NCI-H2196 (cell line): Measurements from ENCODE around the gene DNAAF3.
"Not testable (repeated sequence)": the region's sequence is repeated elsewhere in the genome, so short reads cannot be mapped to it uniquely, and the experiment has no call there.

ENCODE experiments used
- DNase-seq: peaks from one replicate; lab custom pipeline; 2025; ENCODE audit not compliant: unreplicated experiment; lab: John Stamatoyannopoulos, UW

The DNAAF3 gene

DNA sequence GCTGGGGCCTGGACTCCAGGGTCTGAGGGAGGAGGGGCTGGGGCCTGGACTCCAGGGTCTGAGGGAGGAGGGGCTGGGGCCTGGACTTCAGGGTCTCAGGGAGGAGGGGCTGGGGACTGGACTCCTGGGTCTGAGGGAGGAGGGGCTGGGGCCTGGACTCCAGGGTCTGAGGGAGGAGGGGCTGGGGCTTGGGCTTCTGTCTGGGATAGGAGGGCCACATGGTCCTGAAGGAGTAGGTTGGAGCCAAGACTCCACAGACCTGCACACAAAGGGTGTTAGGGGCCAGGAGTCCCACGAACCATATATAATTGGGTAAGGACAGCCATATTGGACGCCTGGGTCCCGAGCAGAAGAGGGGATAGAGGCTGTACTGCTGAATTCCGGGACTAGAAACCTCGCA lies 10.6 kb downstream of the DNAAF3 start:
- DNase-seq: not testable (repeated sequence)

DNA sequence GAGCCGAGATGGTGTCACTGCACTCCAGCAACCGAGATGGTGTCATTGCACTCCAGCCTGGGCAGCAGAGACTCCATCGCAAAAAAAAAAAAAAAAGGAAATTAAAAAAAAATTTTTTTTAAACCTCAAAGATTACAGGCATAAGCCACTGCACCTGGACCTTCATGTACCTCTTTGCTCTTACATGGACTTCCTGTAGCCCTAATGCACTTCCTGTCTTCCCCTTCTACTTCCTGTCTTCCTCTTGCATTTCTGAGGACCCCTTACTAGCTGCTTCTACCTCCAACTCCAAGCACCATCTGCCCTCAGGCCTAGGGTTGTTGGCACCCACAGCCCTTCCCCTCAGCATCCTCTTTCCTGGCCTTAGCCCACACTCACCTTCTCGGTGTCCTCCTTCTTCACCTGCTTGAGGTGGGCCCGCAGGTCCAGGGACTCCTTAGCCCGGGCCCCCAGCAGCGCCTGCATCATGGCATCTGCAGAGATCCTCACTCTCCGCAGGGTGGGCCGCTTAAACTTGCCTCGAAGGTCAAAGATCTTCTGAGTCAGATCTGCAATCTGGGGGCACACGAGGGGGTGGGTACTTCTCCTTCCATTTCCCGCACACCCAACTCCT lies 12.7 kb downstream of the DNAAF3 start:
- DNase-seq: no peak

DNA sequence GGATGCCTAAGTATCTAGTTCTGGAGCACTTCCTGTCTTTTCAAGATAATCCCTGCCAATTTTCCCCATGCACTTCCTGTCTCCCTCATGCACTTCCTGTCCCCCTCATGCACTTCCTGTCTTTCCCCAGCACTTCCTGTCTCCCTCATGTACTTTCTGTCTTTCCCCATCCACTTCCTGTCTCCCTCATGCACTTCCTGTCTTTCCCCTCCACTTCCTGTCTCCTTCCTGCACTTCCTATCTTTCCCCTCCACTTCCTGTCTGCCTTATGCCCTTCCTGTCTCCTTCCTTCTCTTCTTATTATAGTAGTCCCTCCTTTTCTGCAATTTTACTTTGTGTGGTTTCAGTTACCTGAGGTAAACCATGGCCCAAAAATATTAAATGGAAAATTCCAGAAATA lies 14.4 kb downstream of the DNAAF3 start:
- no peak for DNase-seq

DNA sequence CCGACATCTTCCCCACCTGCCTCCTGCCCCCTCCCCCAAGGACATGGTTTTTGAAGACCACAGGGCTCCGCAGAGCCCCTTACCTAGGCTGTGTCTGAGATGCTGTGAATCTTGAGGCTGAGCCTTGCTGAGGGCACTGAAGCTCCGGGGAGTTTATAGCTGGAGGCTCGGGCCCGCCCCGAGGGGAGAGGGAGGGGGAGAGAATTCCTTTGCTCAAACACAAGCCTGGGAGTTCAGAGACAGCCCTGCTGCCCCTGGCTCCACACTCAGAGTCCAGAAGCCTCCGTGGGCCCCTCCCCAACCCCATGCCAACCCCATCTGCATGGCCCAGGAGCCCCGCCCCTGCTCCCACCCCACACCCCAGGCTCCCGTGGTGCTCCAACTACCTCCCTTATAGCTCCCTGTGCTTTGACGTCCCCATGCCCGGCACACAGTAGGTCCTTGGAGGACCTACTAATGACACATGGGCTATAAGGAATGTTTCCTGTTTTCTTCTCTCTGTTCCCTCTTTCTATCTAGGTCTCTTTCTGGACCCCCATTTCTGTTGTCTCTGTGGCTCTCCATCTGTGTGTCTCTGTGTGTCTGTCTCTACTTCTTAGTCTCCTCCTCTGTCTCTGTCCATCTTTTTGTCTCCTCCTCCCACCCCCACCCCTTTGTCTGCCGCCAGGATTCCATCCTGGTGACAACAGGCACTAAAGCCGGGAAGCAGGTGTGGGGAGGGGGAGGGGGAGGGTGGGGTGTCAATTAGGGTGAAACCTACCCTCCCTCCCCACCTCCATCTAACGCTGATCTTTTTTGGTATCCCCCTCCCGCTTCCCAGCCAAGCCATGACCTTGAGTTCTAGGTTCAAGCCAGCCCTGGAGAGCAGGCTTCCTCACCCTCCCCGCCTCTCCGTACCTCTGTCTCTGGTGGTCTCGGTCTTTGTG lies 17.1 kb downstream of the DNAAF3 start, which contains the start of gene TNNT1:
Gene TNNT1, minus strand, starts transcription at position 129 of the 926 bp plus-strand sequence. CDS start 2,049 bp downstream, outside the sequence.
- no peak for DNase-seq

DNA sequence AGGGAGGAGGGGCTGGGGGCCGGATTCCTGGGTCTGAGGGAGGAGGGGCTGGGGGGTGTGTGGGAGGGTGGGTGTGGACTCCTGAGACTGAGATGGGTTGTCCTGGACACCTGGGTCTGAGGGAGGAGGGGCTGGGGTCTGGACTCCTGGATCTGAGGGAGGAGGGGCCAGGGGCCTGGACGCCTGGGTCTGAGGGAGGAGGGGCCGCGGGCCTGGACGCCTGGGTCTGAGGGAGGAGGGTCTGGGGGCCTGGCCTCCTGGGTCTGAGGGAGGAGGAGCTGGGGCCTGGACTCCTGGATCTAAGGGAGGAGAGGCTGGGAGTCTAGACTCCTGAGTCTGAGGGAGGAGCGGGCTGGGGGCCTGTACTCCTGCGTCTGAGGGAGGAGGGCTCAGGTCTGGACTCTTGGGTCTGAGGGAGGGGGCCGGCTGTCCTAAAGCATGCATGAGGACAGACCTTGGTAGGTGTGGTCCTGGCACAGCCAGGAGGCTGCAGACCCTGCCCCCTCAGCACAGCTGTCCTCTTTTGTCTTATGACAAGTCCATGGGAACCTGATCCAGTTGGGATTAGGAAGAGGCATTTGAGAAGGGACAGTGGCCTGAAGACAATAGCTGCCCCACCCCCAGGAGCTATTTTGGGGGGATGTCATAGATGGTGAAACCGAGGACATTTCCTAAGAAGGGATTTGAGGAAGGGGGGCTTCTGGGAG lies 18.7 kb downstream of the DNAAF3 start:
- DNase-seq: peak; percentile 37

DNA sequence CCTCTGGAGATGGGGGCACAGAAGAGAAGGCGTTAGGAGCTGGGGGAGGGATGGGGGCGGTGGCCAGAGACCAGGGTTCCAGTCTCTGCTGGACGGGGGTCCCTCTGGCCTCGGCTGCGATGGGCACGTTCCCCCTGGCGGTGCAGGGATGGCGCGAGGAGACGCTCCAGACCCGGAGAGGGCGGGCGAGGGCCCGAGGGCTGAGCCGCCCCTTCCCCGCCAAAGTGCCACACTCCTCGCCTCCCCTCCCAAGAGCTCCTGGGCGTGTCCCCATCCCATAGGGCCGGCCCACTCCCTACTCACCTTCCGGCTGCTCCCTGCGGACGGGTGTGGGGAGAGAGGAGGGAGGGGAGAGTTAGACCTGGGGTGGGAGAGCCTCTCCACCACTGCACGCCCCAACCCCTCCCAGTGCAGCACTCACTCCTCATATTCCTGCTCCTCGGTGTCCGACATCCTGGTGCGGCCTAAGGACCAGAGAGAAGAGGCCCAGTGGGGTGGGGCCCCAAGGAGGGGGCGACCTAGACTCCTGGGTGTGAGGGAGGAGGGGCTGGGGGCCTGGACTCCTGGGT lies 19.6 kb downstream of the DNAAF3 start:
- peak; percentile 85 for DNase-seq

DNA sequence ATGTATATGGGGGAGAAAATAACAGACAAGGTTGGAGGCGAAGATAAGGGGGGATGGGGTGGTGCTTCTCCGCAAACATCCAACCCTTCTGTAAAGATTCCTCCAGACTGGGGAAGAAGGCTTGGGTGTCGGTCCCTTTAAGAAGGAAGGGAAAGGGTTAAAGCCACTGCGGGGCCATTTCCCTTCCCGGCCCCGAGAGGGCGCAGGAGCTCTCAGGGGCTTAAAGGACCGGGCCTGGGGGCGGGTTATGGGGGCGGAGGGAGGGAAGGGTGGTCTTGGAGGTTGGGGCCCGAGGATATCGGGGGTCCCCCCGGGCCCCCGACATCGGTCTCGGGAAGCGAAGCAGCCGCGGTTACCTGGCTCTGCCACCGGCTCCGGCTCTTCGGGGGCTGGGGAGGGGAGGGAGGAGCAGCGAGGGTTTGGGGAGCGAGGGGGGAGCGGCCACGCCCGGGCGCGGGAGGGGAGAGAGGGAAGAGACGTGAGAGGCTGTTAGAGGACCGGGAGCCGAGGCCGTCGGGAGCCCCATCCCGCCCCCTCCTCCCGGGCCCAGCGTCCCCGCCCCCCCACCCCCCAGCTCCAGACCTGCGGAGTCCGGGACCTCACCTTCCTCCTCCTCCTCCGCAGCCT lies 20.2 kb downstream of the DNAAF3 start:
- DNase-seq: peak; percentile 73

DNA sequence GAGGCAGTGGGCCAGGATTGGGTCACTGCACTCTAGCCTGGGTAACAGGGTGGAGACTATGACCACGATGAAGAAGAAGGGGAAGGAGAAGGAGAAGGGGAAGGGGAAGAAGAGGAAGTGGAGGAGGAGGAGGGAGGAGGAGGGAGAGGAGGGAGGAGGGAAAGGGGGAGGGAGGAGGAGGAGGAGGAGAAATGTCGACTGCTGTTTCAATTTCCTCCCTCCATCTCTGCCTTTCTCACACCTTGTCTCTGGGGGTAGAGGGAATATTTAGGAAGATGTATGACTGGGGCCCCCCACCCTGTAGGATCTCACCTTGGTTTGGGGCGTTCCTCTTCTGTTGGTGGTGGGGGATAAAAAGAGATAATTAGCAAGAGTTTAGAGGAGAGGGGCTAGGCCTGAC lies 21.2 kb downstream of the DNAAF3 start:
- DNase-seq: no peak

DNA sequence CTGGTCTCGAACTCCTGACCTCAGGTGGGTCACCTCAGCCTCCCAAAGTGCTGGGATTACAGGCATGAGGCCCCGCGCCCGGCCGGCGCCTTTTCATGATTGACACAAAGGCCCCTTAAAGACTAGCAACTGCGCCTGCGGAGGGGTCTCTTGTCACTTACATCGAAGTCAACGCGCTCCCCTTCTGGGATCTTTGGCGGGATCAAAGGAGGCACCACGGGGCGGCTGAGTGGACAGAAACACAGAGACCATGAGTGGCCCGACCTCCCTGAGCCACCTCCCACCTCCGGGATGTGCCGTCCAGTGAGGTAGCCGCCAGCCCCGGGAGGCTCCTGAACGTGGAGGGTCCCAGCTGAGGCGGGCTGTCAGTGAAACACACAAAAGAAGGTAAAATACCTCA lies 24.7 kb downstream of the DNAAF3 start:
- DNase-seq: no peak

DNA sequence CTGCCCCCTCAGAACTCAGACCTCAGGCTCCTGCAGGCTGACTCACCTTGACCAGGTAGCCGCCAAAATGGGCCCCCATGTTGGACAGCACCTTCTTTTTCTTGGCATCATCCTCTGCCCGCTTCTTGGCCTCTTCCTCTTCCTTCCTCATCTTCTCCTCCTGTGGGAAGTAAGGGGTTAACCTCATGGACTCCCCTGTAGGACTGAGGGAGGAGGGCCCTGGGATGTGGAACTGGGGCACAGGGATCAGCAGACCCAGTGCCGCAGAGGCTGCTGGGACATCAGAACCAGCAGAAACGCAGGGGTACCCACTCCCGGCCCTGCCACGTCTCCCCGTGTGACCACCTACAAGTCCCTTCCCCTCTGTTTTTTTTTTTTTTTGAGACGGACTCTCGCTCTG lies 28.5 kb downstream of the DNAAF3 start:
- DNase-seq: no peak

DNA sequence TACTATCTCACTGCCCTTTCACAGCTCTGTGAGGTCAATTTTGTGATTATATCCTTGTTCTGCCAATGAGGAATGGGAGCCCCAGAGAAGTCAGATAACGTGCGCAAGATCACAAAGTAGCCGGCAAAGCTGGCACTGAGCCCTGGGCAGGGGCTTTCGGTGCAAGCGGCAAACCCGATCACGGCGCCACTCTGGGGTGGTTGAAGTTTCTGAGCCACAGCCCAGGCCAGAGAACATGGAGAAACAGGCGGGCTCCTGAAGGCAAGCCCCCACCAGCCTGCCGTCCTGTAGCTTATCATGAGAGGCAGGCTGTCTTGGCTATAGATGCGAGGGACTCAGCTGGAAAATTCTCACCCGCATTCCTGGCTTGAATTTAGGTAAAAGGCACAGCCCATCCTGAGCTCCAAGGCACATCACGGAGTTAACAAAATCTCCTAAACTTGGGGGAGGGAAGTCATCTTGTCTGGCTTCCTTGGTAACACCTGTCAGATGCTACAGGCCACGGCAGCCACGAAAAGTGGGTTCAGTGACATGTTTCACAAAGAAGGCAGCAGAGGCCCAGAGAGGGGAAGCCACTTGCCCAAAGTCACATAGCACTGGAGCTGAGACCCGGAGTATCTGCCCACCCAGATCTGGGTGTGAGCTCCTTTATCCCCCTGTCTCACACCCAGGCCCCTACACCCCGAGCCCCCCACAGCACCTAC lies 29.9 kb downstream of the DNAAF3 start:
- DNase-seq: no peak

DNA sequence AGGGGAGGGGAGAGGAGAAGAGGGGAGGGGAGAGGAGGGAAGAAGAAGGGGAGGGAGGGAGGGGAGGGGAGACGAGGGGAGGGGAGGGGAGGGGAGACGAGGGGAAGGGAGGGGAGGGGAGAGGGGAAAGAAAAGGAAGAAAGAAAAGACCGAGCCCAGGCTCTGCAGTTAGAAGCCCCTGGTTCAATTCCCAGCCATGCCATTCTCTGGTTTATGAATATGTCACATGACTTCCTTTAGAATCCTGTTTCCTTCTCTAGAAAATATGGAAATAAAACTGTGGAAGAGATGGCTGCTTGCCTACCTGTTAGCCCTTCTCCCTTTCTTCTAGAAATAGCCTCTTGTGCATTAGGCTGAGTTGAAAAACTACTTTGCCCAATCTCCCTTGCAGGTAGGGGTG lies 31.7 kb downstream of the DNAAF3 start:
- DNase-seq: no peak

DNA sequence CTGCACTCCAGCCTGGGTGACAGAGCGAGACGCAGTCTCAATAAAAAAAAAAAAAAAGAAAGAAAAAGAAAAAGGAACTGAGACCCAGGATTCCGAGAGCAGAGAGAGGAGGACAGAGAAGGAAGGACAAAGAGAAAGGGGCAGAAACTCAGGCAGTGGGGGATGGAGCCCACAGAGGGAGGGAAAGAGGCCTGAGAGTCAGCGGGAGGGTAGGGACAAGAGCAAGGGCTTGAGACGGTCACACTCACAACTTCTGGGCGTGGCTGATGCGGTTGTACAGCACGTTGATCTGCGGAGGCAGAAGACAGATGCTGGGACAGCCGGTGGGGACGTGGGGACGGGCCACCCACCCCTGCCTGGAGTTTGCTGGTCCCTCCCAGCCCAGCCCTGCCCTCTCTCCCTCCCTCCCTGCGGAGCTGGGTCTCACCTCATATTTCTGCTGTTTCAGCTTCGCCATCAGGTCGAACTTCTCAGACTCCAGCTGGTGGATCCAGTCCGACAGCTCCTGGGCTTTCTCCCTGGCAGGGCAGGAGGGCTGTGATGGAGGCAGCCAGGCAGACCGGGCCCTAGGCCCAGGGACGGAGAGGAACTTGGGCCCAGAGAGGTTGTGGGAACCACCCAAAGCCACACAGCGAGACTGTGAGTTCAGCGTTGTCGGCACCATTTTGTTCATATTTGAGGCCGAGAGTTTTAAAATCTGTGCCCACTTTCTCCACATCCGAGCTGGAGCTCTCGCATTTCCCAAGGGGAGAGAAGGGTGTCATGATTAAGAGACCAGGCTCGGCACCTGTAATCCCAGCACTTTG lies 32.6 kb downstream of the DNAAF3 start:
- no peak for DNase-seq

DNA sequence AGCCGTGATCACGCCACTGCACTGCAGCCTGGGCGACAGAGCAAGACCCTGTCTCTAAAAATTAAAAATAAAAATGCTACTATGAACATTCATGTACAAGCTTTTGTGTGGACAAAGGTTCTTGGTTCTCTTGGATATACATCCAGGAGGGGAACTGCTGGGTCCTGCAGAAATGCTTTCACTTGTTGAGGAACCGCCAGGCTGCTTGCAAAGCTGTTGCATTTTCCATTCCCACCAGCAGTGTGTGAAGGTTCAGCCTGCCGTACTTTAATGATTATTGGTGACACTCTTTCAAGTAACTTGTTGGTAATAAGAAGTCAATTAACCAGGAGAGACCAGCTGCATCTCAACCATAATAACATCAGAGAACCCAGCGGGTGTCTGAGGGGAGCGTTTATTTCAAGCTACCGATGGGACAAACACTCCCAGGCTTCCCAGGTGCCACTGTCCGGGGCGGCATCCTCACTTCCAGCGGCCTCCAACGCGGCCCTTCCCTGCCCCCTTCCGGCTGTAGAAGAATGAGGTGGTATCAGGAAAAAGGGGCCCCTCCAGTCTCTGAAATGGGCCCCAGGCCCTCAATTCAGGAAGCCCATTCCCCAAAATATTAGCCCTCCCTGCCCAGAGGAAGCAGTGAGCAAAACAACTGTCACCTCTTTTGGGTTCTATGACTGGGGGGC lies 33.8 kb downstream of the DNAAF3 start:
- DNase-seq: no peak

DNA sequence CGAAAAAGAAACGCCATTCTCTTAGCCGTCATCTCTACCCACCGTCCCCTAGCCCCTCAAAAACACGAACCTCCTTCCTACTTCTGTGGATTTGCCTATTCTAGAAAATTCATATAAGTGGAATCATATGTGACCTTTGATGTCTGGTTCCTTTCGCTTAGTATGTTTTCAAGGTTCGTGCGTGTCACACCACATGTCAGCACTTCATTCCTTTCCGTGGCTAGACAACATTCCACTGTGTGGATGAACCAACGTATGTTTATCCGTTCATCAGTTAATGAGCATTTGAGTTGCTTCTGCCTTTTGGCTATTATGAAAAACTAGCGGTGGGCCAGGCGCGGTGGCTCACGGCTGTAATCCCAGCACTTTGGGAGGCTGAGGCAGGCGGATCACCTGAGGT lies 35.0 kb downstream of the DNAAF3 start:
- DNase-seq: no peak

DNA sequence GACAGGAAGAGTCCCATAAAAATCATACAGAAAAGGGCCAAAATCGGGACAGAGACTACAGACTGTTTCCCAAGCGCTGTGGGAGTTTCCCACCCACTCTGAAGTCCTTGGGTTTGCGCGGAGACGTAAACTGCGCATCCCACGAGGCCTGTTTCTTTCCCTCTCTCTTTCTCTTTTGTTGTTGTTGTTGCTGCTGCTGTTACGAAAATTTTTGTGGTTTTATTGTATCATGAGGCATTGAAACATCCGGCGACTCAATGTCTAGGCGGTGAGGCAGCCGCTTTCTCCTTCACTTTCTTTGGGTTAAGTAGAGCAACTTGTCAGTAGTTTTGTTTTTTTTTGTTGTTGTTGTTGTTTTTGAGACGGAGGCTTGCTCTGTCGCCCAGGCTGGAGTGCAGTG lies 47.4 kb downstream of the DNAAF3 start:
- no peak for DNase-seq

DNA sequence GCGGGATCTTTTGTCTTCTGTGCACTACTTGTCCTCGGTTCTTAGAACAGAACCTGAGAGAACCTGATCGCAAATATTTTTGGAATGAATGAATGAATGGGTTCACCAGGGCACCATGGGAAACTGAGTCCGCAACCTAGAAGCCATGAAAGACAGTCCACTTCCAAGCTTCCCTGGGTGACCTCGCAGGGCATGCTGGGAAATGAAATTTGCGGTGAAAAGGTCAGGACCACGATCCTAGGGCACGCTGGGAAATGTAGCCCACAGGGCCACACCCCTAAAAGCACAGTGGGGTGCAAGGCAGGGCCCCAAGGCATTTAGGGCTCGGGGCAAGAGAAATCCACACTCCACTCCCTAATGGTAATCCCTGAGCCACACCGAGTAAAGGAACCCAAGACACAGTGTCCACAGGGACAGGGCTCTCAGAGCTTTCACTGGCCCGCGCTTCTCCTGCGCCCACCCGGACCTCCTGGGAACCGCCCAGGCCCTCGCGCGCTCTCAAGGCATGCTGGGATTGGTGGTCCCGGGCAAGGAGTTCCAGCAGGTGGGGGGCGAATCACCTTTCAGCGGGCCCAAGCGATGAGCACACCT lies 47.9 kb downstream of the DNAAF3 start:
- DNase-seq: no peak

DNA sequence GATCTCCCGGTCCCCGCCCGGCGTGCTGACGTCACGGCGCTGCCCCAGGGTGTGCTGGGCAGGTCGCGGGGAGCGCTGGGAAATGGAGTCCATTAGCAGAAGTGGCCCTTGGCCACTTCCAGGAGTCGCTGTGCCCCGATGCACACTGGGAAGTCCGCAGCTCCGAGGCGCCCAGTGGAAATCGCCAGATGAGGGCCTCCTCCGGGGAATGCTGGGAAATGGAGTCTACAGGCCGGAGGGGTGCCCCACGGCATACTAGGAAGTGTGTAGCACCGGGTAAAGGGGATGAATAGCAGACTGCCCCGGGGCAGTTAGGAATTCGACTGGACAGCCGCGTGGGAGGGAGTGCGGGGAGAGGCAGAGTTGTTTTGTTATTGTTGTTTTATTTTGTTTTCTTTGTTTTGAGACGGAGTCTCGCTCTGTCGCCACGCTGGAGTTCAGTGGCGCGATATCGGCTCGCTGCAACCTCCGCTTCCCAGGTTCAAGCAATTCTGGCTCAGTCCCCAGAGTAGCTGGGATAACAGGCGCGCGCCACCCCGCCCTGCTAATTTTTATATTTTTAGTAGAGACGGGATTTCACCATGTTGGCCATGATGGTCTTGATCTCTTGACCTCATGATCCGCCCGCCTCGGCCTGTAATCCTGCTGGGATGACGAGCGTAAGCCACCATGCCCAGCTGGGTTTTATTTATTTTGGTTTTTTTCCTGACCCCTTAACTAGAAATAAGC lies 48.6 kb downstream of the DNAAF3 start:
- DNase-seq: peak; percentile 99
